GM19099 (cell line): ENCODE results near the gene ATG2A.

Experiments
- POLR2A ChIP-seq: IDR thresholded peaks from 3 replicates; pipeline ENCODE4 v1.6.1; 2011; ENCODE audit warnings: low read depth; ENCODE audit not compliant: insufficient read length; ENCODE audit errors: extremely low read depth

Gene ATG2A

DNA sequence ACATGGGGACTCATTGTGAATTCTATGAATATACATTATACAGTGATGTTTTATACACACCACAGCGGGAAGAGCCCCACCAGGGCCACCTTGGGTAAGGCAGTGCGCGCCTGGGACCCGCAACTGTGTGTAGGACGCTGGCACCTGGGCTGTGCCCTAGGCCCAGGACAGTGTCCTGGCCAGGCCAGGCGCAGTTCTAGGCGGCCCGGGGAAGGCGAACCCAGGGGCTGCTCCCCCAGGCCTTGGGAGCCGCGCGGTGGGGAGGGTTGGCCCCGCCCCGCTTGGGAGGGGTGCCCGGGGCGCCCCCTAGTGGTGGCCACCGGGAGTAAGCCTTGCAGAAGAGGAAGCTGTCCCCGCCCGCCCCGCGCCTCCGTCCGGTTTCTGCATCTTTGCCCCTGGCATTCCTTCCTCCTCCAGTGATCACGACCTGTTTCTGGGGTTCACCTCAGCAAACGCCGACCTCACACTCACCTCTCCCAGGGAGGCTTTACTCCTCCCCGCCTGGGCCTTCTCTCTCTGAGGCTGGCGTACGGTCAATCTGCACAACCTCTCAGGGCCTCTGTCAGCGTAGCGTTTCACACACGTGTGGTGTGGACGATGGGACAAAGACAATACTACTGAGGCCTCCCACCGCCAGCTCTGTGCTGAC is 29.1 kb downstream of the ATG2A start:
- TF ChIP-seq POLR2A: peak; percentile 19

DNA sequence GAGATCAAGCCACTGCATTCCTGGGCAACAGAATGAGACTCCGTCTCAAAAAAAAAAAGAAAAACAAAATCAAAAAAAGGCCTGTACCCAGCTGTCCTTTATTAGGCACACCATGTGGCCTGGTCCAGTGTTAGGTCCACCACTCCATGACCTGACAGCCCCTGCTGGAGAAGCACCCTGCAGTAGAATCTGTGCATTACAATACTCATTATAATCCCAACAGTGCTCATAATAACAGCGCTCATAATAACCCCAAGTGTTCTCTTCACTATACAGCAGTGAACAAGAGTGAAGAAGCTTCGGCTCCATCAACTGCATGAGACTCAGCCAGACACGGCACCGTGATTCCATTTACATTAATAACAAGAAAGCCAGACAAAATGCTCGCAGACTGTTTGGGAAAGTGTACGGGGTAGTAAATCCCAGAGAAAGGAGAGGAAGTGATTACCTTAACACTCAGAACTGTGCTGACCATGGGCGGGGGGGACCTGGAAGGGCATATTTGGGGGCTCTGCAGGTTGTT is 29.7 kb downstream of the ATG2A start:
- TF ChIP-seq POLR2A: no peak

DNA sequence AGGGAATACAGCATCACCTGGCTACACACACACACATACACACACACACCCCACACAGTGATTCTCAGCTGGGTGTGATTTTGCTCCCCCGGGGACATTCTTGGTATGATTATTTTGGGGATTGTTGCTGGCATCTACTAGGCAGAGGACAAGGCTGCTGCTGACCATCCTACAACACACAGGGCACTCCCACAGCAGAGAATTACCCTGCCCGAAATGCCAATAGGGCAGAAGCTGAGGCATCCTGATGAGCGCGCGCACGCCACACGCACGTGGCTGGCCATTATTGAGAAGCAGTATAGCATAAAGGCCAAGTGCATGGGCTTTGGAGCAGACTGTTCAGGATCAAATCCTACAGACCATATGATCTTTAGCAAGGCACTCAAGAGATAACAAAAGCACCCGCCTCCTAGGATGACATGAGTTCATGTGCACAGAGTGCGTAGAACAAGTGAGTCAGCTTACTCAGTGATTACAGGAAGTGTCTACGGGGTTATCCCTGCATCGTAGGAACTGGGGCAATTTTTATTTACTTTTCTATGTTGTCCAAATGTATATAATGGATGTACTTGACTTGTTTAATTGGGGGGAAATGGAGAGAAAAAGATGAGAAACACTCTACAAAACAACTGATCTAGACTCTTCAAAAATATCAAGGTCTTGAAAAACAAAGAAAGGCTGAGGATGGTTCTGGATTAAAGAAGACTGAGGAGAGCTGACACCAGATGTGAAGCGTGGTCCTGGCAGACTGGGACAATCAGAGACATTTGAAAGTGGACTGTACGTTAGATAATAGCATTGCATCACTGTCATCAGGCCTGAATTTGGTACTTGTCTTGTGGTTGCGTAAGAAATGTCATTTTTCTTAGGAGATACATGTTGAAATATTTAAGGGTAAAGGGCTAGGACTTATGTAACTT is 31.4 kb downstream of the ATG2A start:
- no peak for TF ChIP-seq POLR2A

DNA sequence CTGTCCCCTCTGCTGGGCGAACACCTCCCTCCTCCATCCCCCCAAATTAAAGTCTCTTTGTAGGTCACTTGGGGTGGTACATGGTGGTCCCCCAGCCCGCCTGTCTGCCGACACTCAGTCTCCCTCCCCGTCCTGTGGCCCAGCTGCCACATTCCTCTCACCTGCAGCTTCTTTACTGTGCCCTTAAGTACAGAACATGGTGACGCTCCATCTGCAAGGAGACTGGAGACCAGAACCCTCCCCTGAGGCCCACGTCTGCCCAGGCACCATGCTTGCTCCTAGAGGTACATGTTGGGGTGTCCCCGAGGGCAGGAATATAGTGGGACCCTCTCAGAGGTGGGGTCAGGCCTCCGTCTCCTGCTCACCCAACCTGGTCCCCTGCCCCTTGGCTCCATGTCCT is 33.0 kb downstream of the ATG2A start:
- no peak for TF ChIP-seq POLR2A

DNA sequence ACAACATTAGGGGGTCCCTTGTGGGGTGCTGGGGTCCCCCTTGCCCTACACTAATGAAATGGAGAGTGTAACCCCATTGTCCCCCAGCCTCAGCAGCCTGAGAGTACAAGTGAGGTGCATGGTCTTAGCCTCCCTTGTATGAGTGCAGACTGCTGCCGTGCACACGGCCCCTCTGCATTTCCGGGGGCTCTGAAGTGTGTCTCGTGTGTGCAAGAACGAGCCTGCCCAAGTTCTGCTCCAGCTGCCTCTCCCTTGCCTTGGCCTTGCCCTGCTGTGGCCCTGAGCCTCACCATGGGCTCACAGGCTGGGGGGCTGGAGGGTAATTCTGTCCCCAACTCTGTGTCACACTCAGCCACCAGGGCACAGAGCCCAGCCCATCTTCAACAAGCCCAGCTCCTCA is 33.4 kb downstream of the ATG2A start:
- no peak for TF ChIP-seq POLR2A

DNA sequence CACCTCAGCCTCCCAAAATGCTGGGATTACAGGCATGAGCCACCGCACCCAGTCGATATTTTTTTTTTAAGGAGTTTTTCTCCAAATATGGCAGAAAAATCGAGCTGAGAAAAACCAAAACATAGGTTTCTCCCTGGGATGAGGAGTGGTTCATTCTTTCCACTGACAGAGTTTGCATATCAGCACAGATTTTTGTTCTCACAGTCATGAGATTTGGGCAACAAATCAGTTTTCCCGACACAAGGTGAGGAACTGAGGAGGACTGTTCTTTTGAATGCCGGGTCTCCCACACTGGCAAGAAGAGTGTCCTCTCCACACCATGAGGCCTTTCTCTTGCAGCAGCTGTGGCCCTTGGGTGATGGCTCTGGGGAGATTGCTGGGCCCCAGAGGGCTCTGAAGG is 34.8 kb downstream of the ATG2A start:
- TF ChIP-seq POLR2A: no peak

DNA sequence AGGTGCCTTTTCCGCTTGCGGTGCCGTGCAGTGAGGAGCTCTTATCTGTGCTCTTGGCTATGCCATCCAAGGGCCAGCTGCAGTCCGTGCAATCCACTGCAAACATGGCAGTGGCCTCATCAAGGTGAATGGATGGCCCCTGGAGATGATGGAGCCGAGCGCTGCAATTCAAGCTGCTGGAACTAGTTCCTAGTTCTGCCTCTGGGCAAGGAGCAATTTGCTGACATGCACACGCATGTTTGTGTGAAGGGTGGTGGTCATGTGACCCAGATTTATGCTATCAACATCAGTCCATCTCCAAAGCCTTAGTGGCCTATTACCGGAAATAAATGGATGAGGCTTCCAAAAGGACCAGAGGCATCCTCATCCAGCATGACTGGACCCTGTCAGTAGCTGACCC is 35.5 kb downstream of the ATG2A start:
- no peak for TF ChIP-seq POLR2A

DNA sequence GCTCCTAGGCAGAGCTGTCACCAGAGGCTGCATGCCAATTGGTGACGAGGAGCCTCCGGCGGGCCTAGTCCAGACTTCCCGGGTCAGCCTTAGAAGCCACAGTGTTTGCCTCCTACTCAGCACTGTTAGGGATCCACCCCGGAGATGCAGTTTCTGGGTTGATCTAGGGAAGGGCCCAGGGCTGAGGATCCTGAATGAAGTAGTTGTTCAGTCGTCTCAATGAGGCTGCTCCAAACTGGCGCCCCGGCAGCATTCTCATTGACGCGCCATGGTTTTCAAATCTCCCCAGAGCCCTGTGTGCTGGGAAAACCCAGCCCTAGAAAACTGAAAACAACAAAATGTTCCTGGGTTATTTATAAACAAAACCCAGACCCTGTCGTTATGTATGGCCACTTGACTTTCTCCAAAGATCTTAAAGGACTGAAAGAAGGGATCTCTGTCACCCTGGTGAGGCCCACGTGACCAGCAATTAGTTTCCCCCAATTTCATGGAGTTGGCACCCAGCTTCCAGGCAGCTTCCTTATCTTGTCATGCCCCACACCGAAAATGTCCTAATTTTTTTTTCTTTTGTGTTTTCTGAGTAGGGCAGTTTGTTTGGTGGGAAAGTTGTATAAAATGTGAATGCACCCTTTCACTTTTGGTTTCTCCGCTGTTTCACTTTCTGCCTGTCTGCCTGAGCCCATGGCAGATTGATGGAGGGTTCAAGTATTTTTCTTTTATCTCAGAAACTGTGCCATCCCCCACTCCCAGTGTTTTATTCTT is 36.6 kb downstream of the ATG2A start:
- no peak for TF ChIP-seq POLR2A

DNA sequence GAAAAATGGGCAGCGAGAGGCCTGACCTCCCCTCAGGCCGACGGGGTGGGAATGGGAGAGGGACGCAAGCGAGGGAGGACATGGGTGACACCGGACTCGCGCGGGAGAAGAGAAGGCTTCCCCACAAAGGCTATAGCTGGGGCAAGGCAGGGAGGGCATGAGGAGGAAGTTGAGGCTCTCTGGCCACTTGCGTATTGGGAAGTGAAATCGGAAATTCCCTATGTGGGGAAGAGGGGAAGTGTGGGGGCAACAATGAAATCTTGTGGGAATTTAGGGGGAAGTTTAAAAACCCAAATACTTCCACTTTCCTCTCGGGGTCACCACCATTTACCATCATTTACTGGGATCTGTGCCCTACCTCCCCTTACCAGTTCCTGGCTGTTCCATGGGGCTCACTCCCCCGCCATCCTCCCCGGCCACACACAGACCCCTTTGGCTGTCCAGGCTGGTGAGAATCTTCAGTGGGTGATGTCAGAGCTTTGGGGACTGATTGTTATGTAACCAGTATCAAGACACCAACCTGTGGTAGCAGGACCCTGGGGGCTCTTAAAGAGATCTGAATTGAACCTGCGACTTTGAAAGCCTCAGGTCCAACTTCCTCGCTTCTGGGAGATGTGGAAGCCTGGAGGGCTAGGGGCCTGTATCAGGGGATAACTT is 37.6 kb downstream of the ATG2A start:
- no peak for TF ChIP-seq POLR2A

DNA sequence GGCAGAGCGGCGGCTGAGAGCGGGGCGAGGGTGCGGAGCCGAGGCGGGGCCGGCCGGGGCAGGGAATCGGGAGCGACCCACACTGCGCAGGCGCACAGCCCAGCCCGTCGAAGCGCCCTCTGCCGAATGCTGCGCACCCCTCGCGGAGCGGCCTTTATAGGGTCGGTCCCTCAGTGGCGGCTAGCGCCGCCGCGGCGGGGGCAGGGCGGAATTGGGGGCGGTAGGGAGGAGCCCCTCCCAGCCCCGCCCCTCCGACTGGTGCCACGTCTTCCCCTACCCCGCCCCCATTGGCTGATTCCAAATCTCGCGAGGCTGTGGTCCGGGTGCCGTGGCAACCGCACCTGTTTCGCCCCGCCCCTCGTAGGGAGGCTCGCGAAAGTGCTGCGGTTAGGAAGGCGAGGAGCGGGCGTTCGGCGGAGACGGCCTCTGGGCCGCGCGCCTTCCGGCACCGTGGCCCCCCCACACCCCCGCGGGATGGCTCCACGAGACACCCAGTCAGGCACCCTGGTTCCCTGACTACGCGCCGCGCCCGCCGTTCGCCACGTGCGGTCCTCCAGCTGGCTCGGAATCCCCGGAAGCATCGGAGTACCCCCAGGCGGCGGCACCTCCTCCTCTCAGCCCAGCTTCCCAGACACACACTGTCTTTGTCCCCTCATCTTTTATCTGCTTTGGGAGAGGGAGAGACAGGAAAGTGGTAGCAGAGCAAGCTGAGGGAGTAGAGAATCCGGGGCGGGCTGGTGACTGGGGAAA is 38.3 kb downstream of the ATG2A start, which contains the start of gene EHD1:
TSS of gene EHD1 (minus strand) at position 128 of the 750 bp plus-strand sequence. CDS start 157 bp downstream, outside the sequence.
- peak; percentile 100 for TF ChIP-seq POLR2A

DNA sequence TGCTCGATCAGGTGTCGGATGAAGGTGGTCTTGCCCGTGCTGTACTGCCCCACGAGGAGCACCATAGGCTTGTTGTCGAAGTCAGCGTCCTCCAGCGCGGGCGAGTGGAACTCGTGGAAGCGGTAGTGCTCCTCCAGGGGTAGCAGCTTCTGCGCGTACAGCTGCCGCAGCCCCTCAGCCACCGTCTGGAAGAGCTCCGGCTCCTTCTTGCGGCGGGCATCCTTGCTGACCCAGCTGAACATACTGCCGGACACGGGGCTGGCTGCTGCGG is 38.9 kb downstream of the ATG2A start:
- TF ChIP-seq POLR2A: no peak

DNA sequence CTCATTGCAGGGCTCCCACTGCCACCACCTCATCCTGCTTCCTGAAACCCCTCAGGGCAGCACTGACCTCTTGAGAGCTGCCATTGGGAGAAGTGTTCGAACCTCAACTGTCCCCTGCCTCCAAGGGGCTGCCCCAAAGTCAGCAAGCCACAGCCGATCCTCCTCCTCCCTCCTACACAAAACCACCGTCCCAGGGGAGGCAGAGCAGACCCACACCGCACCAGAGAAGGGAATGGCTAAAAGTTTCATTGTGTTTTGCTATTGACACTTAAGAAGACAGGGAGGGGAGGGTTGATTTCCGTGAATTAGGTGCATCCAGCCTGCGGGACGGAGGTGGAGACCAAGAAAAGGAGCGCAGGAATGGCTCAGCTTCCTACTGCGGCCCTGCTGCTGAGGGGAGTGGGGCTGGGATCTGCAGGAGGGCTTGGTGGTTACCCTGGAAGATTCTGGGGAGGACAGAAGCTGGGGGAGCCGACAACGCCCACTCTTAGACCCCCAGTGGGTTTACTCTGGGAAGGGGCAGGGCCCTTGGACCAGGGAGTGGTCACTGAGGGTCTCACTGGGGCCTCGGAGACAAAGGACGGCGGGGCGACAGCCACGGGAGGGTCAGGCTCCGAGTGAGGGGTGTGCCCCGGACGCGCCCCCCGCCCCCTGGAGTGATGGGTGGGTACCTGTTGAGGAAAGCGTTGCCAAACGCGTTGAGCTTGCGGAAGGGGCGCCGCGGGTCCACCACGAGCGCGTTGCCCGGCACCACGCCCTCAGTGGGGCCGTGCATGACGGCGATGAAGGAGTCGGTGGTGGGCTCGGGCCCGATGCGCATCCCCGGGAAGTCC is 39.4 kb downstream of the ATG2A start:
- TF ChIP-seq POLR2A: peak; percentile 9

DNA sequence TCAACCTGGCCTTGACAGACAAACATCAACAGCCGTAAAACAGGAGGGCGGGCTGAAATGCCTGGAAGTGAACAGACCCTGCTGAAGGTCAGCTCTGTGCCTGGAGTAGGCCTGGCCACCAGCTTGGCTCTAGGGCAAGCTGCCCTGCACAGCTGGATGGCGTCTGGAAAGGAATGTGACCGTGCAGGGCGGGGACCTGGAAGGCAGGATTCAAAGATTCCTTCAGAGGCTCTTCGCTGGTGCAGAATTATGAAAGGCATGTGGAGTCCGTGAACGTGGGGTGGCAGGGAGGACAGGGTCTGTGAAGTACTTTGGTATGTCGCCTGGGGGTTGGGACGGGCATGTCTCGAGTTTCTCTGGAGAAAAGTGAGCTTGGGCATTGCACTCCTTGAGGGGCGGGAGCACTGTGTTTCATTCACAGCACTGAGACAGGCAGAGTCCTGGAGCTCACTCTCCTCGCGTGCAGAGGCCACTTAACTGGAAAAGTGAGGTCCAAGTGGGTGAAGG is 40.1 kb downstream of the ATG2A start:
- TF ChIP-seq POLR2A: no peak
